ENCODE measurements around the gene MEAK7. TPM values are rescaled to one million over a fixed set of nuclear protein-coding genes. Genes with fewer than 3 reads are reported as not detected.

The MEAK7 gene
- total RNA-seq, 1 donor from 2014 or later = 28.1 TPM

DNA sequence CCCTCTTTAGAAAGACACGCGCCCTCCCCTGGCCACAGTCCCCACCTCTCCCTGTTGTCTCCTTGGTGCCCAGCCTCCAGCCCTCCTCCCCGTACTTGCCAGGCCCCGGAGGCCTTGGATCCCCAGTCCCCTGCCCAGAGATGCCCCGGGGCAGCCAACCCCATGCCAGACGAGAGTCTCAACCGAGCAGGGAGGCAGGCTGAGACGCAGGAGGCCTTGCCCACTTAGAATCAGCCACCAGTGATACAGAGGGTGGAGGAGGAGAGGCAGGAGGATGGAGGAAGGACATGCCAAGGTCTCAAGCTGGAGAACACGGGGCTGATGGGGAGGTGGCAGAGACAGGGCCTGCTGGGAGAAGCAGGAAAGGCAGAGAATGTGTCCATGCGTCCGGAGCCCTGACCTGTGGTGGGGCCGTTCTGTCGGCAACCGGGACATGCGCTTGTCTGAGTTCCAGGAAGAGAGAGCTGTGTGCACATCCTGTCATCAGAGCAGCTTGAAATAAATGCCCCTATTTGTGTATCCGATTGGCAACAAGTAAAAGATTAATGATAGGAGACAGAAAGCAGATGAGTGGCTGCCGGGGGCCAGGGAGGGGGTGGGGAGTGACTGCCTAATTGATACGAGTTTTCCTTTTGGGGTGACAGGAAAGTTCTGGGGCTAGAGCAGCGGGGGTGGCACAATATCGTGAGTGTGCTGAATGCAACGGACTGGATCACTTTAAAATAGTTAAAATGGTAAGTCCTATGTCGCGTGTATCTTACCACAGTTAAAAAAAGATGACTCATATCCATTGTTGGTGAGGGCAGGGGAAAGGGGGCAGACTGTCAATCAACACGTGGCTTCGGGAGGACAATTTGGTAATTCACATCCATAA is 44.7 kb upstream of the MEAK7 start:
- Mint-ChIP-seq H3K4me3 (ENCODE audit: unreplicated experiment) (no peak overlapping the region), H3K27ac (ENCODE audit: unreplicated experiment) (peak overlapping the region; percentile 77), H3K27me3 (ENCODE audit: unreplicated experiment) (no peaks in the 10 kb centered on the region), H3K9me3 (ENCODE audit: unreplicated experiment) (no peaks in the 10 kb centered on the region), H3K4me1 (ENCODE audit: unreplicated experiment) (peaks cover 33% of the 10 kb centered on the region), H3K36me3 (ENCODE audit: unreplicated experiment) (no peaks in the 10 kb centered on the region)
- TF ChIP-seq, protein P1, sequence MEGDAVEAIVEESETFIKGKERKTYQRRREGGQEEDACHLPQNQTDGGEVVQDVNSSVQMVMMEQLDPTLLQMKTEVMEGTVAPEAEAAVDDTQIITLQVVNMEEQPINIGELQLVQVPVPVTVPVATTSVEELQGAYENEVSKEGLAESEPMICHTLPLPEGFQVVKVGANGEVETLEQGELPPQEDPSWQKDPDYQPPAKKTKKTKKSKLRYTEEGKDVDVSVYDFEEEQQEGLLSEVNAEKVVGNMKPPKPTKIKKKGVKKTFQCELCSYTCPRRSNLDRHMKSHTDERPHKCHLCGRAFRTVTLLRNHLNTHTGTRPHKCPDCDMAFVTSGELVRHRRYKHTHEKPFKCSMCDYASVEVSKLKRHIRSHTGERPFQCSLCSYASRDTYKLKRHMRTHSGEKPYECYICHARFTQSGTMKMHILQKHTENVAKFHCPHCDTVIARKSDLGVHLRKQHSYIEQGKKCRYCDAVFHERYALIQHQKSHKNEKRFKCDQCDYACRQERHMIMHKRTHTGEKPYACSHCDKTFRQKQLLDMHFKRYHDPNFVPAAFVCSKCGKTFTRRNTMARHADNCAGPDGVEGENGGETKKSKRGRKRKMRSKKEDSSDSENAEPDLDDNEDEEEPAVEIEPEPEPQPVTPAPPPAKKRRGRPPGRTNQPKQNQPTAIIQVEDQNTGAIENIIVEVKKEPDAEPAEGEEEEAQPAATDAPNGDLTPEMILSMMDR (IDR thresholded peaks at IDR 0.05) = no peak
- DNase-seq (ENCODE audit: extremely low spot score, unreplicated experiment) = no peak

DNA sequence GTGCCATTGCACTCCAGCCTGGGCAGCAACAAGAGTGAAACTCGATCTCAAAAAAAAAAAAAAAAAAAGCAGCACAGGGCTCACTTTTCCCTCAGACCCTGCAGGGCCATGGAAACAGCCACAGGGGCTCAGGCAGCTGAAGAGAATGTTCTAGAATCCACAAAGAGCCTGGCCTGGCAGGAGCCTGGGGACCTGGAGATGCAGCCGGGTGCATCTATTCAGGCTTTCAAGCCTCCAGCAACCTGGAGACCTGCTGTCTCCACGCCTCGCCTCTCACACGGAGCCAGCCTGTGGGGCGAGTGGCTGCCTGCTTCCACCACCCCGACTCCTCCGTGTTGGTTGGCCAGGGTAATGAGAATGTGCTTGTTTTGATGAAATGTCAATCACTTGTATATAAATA is 44.0 kb upstream of the MEAK7 start:
- H3K4me1 Mint-ChIP-seq (ENCODE audit: unreplicated experiment) = peaks cover 39% of the 10 kb centered on the region
- TF ChIP-seq, protein P1 (IDR thresholded peaks at IDR 0.05) = no peak
- H3K27me3 Mint-ChIP-seq (ENCODE audit: unreplicated experiment) = no peaks in the 10 kb centered on the region
- no peaks in the 10 kb centered on the region for H3K36me3 Mint-ChIP-seq (ENCODE audit: unreplicated experiment)
- no peak overlapping the region for H3K27ac Mint-ChIP-seq (ENCODE audit: unreplicated experiment)
- H3K4me3 Mint-ChIP-seq (ENCODE audit: unreplicated experiment) = no peak overlapping the region
- H3K9me3 Mint-ChIP-seq (ENCODE audit: unreplicated experiment) = no peaks in the 10 kb centered on the region
- DNase-seq (ENCODE audit: extremely low spot score, unreplicated experiment) = no peak

- DNase-seq (ENCODE audit: extremely low spot score, unreplicated experiment) = no peak
- TF ChIP-seq, protein P1 (IDR thresholded peaks at IDR 0.05) = no peak
- Mint-ChIP-seq H3K27me3 (ENCODE audit: unreplicated experiment) (no peaks in the 10 kb centered on the region), H3K27ac (ENCODE audit: unreplicated experiment) (no peak overlapping the region), H3K36me3 (ENCODE audit: unreplicated experiment) (no peaks in the 10 kb centered on the region), H3K9me3 (ENCODE audit: unreplicated experiment) (no peaks in the 10 kb centered on the region), H3K4me1 (ENCODE audit: unreplicated experiment) (peaks cover 47% of the 10 kb centered on the region), H3K4me3 (ENCODE audit: unreplicated experiment) (no peak overlapping the region)
Observed at GRCh38 chr16:84547546-84548061, 43.1 kb upstream of the MEAK7 start.

DNA sequence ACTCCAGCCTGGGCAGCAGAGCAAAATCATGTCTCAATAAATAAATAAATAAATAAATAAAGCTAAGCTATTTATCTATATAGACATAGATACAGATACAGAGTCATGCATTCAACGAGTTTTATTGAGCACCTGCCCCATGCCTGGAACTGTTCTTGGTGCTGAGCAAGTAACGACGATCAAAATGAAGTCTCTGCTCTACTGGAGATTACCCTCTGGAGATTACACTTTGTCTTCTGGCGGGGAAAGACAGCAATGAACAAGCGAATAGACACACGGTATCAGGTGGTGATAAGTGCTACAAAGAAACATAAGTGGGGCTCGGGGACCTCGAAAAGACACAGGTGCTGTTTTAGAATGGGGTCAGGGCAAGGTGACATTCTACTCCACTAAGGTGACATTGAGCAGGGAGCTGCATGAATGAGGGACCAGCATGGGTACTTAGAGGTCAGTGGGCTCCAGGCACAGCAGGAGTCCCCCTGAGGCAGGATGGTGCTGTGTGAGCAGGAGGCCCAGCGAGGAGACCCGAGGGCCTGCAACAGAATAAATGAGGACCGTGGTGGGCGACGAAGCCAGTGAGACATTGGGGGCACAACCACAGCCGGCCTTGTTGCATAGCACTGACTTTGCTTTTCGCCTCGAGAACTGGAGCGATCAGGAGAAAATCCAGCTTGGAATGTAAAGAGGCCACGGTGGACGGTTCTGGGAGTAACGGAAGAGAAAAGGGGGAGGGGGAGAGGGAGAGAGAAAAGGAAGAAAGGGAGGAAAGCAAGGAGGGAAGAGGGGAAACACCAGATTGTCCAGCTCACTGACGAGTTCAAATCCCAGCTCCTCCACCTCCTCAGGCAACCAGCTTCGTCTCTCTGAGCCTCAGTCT is 42.4 kb upstream of the MEAK7 start:
- Mint-ChIP-seq H3K27ac (ENCODE audit: unreplicated experiment) (no peak overlapping the region), H3K4me3 (ENCODE audit: unreplicated experiment) (no peak overlapping the region)

More for the DNA sequence above, 42.4 kb upstream of the MEAK7 start:
- no peak for DNase-seq (ENCODE audit: extremely low spot score, unreplicated experiment)
- H3K27me3 Mint-ChIP-seq (ENCODE audit: unreplicated experiment) = no peaks in the 10 kb centered on the region
- H3K9me3 Mint-ChIP-seq (ENCODE audit: unreplicated experiment) = no peaks in the 10 kb centered on the region
- no peaks in the 10 kb centered on the region for H3K36me3 Mint-ChIP-seq (ENCODE audit: unreplicated experiment)
- peaks cover 47% of the 10 kb centered on the region for H3K4me1 Mint-ChIP-seq (ENCODE audit: unreplicated experiment)
- TF ChIP-seq, protein P1 (IDR thresholded peaks at IDR 0.05) = no peak
